Colon (tissue), 2 donors: Measurements from ENCODE around the gene CCDC107.

Source experiments
- FAIRE-seq: peaks from 2 replicates; lab custom pipeline; 2012; peaks lifted over from hg19 to GRCh38; lab: Jason Lieb, UNC
- donor health status: control.
- donor health status: control.

CCDC107 gene

GRCh38 chr9:35660966-35661415 lies 2.9 kb downstream of the CCDC107 start:
- no peak for FAIRE-seq

- FAIRE-seq: no peak
Observed at GRCh38 chr9:35661756-35662350, 3.8 kb downstream of the CCDC107 start.

GRCh38 chr9:35662437-35662836 lies 4.3 kb downstream of the CCDC107 start:
- FAIRE-seq: no peak

GRCh38 chr9:35664531-35665470 lies 6.7 kb downstream of the CCDC107 start, which contains the start of gene ARHGEF39:
ARHGEF39 (minus strand) TSS chr9:35665195; CDS start chr9:35665169, 26 bp downstream.
- no peak for FAIRE-seq

- FAIRE-seq: no peak
Observed at GRCh38 chr9:35665471-35665818, 7.4 kb downstream of the CCDC107 start.

GRCh38 chr9:35666045-35666444 lies 8.0 kb downstream of the CCDC107 start:
- no peak for FAIRE-seq

- no peak for FAIRE-seq
Observed at GRCh38 chr9:35666549-35666948, 8.5 kb downstream of the CCDC107 start.

GRCh38 chr9:35667939-35668338 lies 9.8 kb downstream of the CCDC107 start:
- no peak for FAIRE-seq

- FAIRE-seq: no peak
Observed at GRCh38 chr9:35669331-35670145, 11.4 kb downstream of the CCDC107 start.

- FAIRE-seq: no peak
Observed at GRCh38 chr9:35673132-35674024, 15.3 kb downstream of the CCDC107 start, which contains the start of gene CA9. CA9 (plus strand) TSS chr9:35673928; CDS start chr9:35673960, 32 bp downstream.

GRCh38 chr9:35674025-35674361 lies 15.9 kb downstream of the CCDC107 start:
- FAIRE-seq: no peak

GRCh38 chr9:35675204-35675603 lies 17.1 kb downstream of the CCDC107 start:
- no peak for FAIRE-seq

- FAIRE-seq: no peak
Observed at GRCh38 chr9:35675732-35676392, 17.8 kb downstream of the CCDC107 start.

GRCh38 chr9:35679091-35679490 lies 21.0 kb downstream of the CCDC107 start:
- FAIRE-seq: no peak

- FAIRE-seq: no peak
Observed at GRCh38 chr9:35679766-35680330, 21.8 kb downstream of the CCDC107 start.

- FAIRE-seq: no peak
Observed at GRCh38 chr9:35680331-35681105, 22.4 kb downstream of the CCDC107 start.

- FAIRE-seq: no peak
Observed at GRCh38 chr9:35681341-35682002, 23.4 kb downstream of the CCDC107 start.

- FAIRE-seq: no peak
Observed at GRCh38 chr9:35682051-35682450, 24.0 kb downstream of the CCDC107 start.
